ENCODE data around the gene ALG3.
A peak's percentile ranks its signal among the peaks of the same experiment; 100 is the strongest.

ALG3 gene

DNA sequence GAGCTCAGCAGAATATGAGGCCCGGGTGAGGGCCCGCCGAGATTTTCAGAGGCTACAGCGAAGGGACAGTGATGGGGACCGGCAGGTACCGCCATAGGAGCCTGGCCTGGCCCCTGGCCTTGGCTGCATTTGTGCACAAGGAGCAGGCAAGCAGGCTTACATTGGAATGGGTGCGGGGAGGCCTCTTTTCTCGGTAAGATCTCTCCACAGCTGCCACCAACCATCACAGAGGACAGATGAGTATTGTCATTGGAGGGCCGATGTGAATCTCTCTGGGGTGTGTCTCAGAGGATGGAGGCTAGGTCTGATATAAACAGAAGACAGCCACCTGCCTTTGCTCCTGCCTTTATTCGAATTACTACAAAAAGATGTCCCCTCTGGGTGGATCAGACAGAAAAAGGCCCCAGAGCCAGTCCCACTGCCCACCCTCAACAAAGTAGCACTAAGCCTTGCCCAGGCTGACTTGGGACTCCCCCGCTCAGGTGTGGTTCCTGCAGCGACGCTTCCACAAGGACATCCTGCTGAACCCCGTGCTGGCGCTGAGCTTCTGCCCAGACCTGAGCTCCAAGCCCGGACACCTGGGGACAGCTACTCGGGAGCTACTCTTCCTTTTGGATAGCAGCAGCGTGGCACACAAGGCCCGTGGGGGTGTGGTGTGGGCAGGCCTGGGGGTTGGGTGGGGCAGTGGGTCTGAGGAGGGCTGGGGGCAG lies 13.9 kb downstream of the ALG3 start:
- no peak for DNase-seq

DNA sequence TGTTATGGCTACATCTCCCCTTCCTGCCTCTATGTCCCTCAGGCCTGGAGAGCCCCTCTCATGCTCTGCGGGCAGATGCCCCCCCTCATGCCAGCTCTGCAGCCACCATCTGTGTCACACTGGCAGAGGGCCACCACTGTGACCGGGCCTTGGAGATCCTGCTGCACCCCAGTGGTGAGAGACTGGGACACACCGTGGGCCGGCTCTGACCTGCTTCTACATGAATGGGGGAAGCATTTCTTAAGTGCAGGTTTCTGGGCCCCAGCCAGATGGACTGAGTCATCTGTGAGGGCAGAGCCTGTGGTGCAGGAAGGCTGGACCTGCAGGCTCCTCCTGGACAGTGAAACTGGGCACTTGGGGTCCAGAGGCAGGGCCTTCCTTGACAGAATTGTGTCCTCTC lies 14.5 kb downstream of the ALG3 start:
- DNase-seq: peak; percentile 54

DNA sequence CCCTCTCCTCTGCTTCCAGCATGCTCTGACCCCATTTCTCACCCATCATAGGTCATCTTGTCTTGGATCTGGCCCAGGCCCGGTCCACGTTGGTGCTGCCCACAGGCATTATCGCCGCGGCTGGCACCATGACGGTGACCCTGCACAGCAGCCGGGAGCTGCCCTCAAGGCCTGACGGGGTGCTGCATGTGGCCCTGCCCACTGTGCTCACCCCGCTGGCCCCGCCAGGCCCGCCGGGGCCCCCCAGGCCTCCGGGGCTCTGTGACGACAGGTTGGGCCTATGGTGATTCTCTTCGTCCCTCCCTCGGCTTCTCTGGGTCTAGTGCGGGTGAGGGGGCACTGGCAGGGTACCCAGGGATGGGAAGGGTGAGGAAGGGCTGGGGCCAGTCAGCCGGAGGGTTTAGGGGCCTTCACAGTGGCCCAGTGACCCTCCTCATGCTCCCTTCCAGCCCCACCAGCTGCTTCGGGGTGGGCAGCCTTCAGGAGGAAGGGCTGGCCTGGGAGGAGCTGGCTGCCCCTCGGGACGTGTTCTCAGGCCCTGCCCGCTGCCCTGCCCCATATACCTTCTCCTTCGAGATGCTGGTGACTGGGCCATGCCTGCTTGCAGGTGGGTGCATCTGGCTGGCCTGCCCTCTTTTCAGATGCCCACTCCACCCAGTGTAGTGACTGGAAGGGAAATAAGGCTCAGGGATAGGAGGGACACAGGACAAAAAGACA lies 15.5 kb downstream of the ALG3 start:
- peak; percentile 33 for DNase-seq

DNA sequence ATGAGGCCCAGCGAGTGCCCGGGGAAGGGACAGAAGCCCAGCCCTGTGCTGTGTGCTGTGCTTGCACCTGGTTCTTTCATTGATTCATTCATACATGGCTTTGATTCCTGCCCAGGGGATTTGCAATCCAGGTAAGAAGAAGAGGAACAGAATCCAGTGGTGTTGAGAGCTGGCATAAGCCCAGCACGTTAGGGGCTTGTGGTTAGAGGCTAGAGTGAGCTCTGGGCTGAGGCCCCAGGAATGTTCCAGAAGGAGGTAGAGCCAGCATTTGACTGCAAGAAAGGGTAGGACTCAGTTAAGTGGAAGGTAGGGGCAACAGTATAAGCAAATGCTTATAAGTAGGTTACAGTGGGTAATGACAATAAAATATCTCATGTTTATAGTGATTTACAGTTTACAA lies 17.1 kb downstream of the ALG3 start:
- peak; percentile 40 for DNase-seq

DNA sequence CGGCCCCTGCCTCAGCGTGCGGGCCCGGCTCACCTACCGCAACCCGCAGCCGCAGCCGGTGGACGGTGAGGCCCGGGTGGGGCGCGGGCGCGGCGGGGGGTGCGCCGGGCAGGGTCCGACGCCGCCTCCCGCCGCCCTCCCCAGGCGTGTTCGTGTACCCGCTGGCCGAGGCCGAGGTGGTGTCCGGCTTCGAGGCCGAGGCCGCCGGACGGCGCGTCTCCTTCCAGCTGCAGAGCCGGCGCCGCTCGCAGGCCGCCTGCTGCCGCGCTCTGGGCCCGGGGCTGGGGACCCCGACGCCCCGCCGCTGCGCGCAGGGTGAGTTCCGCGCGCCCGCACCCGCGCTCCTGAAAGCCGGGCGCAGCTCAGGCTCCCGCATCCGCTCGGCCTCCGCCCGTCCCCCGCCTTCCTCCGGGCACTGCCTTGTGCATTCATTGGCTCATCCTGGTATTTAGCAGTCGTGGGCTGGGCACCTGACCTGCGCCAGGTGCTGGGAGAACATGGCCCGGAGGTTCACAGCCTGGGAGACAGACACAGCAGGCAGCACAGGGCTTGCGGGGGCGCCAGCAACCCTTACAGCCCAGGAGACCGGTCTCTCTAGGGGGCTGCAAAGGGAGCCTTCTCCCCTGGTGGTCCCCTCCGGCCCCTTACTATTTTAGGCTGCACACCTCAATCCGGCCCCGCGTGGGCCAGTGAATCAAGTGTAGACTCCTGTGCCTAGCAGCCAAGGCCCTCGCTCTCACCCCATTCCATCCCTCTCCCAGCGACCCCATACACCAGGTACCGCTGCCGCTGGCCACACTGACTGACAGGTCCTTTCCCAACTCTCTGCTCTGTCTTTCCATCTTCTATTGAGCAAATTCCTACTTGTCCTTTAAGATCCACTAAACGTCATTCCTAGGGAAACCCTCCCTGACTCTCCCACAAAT lies 17.9 kb downstream of the ALG3 start:
- DNase-seq: no peak

DNA sequence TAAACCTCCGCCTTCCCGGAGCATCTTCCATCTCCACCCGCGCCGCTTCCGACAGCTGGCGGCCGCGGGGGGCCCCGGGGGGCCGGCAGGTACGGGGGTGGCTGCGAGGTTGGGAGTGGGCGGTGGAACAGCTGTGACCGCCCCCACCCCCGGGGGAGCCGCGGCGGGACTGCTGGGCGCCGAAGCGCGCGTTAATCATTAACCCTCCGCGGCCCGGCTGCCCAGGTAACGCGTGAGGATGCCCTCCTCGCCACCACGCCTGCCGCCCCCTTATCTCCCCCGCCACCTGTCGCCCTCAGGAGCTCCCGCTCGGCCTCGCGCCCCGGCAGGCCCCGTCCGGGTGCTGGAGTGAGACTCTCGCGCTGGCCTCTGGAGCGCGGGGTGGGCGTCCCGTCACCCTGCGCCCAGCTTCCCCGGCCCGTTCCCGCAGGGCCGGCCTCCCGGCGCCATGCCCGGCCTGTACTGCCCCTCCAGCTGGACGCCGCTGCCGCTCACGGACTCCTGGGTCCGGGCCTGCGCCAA lies 18.6 kb downstream of the ALG3 start:
- no peak for DNase-seq

DNA sequence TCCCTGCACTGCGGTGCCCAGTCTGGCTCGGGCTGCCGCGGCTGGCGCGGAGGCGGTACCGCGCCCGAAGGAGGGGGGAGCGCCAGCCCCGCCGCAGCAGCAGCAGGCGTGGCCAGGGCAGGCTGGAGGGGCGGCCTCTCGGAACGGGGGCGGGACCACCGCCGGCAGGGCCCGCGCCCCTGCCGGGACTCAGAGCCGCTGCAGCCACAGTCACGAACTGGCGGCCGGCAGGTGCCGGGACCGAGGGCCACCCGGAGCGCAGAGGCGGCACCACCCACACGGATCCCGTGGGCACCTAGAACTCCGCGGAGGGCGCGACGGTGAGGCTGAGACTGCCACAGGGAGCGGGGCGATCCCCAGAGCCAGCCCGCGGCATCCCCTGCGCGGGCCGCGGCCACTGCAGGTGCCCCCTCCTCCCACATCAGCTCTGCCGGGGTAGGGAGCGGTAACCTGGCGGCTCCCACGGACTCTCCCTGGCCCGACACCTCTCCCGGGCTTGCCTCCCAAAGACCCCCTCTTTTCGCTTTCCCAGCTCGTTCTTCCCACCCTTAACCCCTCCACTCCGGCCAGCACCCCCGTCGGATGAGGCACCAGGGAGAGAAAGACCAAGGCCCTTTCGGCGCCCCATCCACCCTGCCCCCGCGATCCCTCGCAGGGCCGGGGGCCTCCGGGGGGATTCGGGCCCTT lies 19.2 kb downstream of the ALG3 start, which contains the start of gene VWA5B2:
Gene VWA5B2, plus strand, starts transcription at position 192 of the 687 bp plus-strand sequence. CDS start 944 bp downstream, outside the sequence.
- peak; percentile 91 for DNase-seq

DNA sequence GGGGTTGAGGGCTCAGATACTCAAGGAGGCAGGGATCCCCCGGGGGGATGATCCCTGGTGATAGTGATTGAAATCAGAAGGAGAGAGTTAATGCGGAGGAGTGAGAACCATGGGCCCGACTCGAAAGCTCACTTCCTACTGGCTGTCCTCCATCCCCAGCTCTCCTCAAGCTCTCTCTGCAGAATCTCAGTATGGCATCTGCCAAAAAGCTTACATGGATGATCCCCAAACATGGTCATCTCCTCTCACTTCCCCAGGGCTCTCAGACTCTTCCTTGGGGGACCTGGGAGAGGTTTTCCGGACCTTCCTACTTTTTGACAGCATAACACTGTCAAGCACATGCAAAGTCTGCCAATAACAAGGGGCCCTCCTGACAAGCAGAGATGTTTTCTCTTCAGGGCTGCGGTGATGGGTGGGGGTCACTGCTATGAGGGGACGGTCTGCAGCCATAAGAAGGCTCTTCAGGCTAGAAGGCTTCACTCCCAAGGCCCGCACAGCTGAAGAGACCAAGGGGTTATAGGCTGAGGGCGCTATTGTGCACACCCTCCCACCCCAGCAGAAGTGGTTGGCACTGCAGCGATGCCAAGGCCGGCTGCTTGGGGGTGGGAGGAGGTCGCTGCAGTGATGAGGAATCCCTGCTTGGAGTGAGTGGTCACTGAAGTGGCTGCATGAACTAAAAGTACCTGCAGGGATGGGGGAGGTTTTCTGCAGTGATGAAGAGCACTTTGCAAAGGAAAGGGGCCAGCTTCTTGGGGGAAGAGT lies 20.2 kb downstream of the ALG3 start:
- no peak for DNase-seq

DNA sequence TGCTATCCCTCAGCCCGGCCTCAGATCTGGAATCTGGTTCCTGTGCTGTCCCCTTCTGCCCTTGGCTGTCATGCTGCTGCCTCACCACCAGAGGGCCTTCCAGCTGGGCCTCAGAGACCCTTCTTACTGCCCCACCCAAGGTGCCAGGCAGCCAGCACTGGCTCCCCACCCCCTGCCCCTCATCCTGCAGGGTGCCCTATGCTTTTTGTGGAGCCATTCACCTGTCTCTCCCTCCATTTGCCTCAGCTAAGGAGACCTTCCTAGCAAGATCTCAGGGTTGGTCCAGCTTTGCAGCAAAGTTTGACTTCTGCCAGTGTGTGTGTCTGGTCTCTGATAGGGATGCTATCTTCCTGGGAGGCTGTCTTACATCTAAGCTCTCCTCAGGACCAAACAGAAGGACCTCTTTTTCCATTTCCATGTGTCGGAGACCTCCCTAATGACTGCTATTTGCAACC lies 21.3 kb downstream of the ALG3 start:
- DNase-seq: peak; percentile 76

DNA sequence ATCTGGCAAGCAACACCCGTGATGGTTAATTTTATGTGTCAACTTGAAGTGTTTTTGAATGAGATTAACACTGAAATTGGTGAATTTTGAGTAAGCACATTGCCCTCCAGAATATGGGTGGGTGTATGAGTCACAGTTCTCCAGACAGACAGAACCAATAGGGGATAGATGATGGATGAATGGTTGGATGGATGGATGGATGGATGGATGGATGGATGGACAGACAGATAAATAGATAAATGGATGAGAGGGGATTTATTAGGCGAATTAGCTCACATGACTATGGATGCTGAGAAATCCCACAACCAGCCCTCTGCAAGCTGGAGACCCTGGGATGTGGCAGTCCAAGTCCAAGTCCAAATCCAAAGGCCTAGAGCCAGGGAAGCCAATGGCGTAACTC lies 24.8 kb downstream of the ALG3 start:
- no peak for DNase-seq

DNA sequence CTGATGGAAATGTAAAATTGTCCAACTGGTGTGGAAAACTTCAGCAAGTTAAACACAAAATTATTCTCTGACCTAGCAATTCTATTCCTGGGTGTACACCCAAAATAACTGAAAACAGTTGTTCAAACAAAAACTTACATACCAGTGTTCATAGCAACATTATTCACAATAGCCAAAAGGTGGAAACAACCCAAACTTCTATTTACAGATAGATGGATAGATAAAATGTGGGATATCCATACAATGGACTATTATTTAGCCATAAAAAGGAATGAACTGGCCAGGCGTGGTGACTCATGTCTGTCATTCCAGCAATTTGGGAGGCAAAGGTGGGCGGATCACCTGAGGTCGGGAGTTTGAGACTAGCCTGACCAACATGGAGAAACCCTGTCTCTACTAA lies 26.2 kb downstream of the ALG3 start:
- no peak for DNase-seq

DNA sequence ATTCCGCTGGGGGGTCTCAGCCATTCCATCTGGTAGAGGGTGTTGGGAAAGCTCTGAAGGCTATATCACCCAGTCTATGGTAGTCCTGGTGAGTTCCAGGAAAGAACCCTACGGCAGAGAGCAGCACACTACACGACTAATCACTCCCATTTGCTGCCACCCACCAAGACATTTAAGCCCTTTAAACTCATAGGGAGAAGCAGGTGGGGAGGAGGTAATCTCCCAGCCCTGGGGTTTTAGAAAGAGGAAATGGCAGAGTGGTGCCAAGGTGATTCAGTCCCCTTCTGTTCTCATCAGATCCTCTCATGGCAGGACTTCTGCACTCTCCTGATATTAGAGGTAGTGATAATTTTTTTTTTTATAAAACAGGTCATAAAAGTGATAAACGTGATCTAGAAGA lies 29.9 kb downstream of the ALG3 start:
- DNase-seq: no peak

DNA sequence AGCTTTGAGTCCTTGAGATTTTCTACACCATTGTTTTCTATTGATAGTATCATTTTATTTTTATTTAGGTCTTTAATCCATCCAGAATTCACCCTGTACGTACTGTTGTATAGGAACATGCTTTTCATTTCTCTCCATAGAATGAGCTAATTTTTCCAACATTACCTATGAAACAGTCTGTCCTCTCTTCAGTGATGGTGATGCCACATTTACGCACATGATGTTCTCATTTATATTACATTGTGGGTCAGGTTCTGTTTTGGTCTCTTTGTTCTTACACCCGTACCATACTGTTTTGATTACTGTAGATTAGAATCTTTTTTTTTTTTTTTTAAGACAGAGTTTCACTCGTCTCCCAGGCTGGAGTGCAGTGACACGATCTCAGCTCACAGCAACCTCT lies 37.0 kb downstream of the ALG3 start:
- no peak for DNase-seq

DNA sequence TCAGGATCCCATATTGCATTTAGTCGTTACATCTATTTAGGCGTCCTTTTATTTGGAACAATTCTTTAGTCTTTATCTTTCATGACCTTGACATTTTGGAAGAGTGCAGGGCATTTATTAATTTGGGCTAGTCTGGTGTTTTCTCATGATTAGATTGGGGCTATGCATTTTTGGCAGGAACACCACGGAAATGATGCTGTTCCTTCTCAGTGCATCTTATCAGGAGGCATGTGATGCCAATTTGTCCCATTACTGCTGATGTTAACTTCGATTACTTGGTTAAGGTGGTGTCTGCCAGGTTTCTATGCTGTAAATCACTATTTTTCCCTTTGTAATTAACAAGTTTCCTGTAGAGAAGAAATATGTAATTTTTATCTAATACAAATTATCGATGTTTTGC lies 37.5 kb downstream of the ALG3 start:
- no peak for DNase-seq

DNA sequence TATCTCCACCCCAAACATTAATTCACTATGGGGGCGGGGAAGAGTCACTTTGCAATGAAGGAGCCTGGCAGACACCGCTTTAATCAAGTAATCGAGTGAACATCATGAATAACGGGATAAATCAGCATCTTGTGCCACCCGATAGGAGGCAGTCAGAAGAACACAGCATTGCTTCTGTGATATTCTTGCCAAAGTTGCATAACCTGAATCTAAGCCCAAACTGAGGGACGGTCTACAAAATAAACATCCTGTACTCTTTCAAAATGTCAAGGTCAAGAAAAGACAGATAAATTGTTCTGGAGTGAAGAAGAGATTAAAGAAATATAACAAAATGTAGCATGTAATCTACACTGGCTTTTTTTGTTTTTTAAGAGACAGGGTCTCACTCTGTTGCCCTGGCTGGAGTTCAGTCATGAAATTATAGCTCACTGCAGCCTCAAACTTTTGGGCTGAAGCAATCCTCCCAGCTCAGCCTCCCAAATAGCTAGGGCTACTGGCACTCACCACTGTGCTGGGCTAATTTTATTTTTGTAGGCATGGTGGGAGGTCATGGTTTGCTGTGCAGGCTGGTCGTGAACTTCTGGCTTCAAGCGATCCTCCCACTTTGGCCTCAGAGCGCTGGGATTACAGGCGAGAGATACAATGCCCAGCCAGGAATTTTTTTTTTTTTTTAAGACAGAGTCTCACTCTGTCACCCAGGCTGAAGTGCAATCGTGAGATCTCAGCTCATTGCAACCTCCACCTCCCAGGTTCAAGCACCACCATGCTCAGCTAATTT lies 39.4 kb downstream of the ALG3 start:
- DNase-seq: no peak

DNA sequence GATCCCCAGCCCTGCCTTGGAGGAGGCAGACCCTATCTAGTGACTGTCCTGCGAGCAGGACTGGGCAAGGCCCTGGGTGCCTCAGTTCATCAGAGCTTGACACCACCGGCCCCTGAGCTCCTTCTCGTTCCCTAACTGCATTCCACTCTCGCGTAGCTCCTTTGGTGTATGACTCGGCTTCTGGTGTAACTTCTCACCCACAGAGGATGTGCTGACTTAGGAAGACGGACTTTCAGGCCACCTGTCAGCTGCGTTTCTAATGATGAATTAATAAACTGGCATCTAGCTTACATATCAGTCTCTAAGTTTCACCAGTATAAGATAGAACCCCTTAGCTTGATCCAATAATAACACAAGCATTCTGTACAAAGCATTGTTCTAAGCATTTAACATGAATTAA lies 45.2 kb downstream of the ALG3 start:
- DNase-seq: no peak

DNA sequence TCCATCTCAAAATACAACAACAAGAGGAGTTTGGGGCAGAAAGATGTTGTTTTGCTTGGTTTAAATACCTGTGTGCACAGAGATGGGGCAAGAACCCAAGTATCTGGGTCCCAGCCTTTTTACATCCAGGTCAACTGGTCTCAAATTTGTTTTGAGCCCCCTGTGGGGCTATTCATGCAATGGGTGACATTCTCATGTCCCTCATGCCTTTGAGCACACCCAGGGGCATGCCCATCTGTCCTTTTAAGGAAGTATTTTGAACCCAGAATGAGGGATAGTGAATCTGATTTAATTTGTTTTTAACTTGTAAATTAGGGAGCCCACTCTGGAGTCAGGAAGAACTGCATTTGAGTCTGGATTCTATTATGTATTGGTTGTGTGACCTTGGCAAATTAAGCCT lies 47.9 kb downstream of the ALG3 start:
- no peak for DNase-seq

DNA sequence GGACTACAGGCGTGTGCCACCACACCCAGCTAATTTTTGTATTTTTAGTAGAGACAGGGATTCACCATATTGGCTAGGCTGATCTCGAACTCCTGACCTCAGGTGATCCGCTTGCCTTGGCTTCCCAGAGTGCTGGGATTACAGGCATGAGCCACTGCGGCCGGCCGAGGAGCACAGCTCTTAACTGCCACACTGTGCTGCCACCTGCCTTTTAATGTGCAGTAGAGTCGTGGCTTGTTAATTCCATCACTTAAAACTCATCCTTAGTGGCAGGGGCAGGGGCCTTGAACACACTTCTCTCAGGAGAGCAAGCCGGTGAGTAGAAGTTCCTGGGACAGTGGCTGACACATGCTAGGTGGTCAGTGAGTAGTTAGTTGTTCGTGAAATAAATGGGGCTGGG lies 50.3 kb downstream of the ALG3 start:
- DNase-seq: no peak

DNA sequence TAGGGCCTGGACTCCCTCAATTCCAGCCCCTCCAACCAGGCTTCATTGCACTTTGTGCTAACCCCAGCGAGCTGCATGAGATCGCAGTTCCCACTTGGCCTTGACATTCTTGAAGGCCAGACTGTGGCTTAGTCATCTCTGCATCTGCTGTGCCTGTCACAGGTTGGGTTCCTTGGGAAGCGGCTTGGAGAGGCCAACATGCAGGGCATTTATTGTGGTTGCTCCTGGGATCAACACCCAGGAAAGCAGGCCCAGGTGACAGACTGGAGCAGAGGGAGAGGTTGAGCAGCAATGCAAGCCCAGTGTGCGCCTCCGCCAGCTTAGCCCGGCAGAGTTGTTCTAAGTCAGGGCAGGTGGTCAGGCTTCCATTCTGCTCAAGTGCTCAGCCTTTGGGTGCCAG lies 52.2 kb downstream of the ALG3 start:
- no peak for DNase-seq

DNA sequence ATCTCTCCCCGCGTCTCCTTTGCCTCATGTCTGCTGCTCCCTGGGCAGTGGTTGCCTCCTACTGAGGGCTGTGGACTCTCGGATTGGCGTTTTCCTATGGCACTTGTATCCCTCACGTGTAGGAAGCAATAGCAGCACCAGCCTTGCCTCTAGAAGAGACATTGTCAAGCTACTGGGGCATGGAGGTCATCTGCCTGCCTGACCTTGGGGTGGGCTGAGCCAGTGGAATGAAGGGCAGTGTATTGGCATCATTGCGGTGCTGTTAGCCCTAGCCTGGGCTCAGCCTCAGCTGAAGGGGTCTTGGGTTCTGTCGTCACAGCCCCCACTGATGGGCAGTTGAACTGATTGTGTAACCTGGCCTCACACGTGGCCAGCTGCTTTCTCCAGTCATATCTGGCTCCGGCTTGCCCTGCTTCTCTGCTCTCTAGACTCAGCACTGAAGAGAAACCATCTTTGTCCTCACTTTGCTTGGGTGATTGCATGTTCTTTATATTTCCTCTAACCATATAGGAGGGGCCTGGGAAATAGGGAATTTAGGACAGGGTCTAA lies 54.7 kb downstream of the ALG3 start:
- no peak for DNase-seq

DNA sequence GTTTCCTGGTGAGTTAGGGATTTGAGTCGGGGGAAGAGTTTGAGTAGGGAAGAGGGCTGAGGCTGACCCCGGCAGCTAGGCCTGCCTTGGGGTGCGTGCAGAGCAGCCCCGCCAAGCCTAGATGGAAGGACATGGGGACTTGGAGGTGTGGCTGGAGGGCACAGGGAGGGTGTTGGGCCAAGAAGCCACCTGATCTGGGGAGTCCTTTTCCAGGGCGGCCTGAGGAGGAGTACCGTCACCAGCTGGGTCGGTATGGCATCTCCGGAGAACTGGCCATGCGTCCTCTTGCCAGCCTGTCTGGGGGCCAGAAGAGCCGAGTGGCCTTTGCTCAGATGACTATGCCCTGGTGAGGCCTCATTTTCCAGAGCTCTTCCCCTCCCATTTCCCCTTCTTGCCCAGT lies 55.9 kb downstream of the ALG3 start:
- DNase-seq: no peak

Data from islet precursor cell (in vitro differentiated cells).